ENCODE results near the gene FBXO34. TPM values are rescaled to one million over a fixed set of nuclear protein-coding genes. Genes with fewer than 3 reads are reported as not detected.

Gene FBXO34
- total and polyA plus RNA-seq, 10 of the 15 experiments (the other 5 are each of a cell fraction or from before 2014, with no cell fraction given): 5.6 to 22.8 (median 17.6) TPM

- TF ChIP-seq USF2 (IDR thresholded peaks at IDR 0.05; ENCODE audit: borderline replicate concordance, low read depth, low read length): no peak
- no peak for TF ChIP-seq MYC (IDR thresholded peaks at IDR 0.05; ENCODE audit: insufficient read depth, insufficient read length, insufficient replicate concordance, low read length, severe bottlenecking)
- no peak for TF ChIP-seq TCF7 (IDR thresholded peaks at IDR 0.05; ENCODE audit: borderline replicate concordance)
- TF ChIP-seq HDGF (IDR thresholded peaks at IDR 0.05): no peak
- no peak for TF ChIP-seq ELK1 (IDR thresholded peaks at IDR 0.05; ENCODE audit: low read depth, low read length)
- TF ChIP-seq RUNX3 (IDR thresholded peaks at IDR 0.05; ENCODE audit: low read length): no peak
- no peak for TF ChIP-seq ZNF207 (IDR thresholded peaks at IDR 0.05; ENCODE audit: borderline replicate concordance)
These were observed 37.6 kb upstream of the FBXO34 start (continued) for GRCh38 chr14:55233591-55233990.

- FAIRE-seq: no peak
- Histone ChIP-seq H3K79me2 (ENCODE audit: control insufficient read depth, insufficient read depth, low read length) (no peaks in the 10 kb centered on the region), H4K20me1 (ENCODE audit: control insufficient read depth, insufficient read depth) (no peaks in the 10 kb centered on the region), H3K27ac (ENCODE audit: control insufficient read depth, insufficient read depth) (no peak overlapping the region), H3K9ac (ENCODE audit: control insufficient read depth, insufficient read depth, low read length) (no peak overlapping the region), H3K36me3 (ENCODE audit: control insufficient read depth in 2 of 2, insufficient read depth in 2 of 2, low read length in 1 of 2) (no peaks in the 10 kb centered on the region), H3K4me3 (no peak overlapping the region), H3K27me3 (replicated peaks in 1 of 2; ENCODE audit: control insufficient read depth in 2 of 2, insufficient read depth in 2 of 2, low read length in 1 of 2) (peaks cover 0 to 2% of the 10 kb centered on the region in 2 experiments; a peak in 1 of 4 replicates), H2AFZ (ENCODE audit: control insufficient read depth, low read depth, low read length) (no peak overlapping the region), H3K9me3 (replicated peaks; ENCODE audit: control insufficient read depth, insufficient read depth, low read length) (no peaks in the 10 kb centered on the region), H3K4me1 (ENCODE audit: control insufficient read depth, insufficient read depth, low read length) (no peaks in the 10 kb centered on the region), H3K4me2 (ENCODE audit: control insufficient read depth, insufficient read depth) (no peak overlapping the region)
- ChIA-PET SMC1A (ENCODE audit: uncharacterized antibody, unreplicated experiment) (interaction anchor here (0.6 to 0.7 kb wide), 2 partner anchors 20 to 185 kb away, joined by 3 to 4 read pairs; no protein-coding TSS in a partner anchor), RAD21 (ENCODE audit: unreplicated experiment) (no interaction called here), CTCF (interaction anchor here (0.7 kb wide), 1 partner anchor 104 kb away, joined by 3 read pairs; no protein-coding TSS in a partner anchor), POLR2A (no interaction called here)
- BruUV-seq (replicated peaks): no TSS peak
- 39% methylated on average over 12 of the region's 12 CpGs for WGBS (ENCODE audit: insufficient coverage, insufficient replicate concordance, low lambda C conversion rate, missing lambda C conversion rate)
- intact Hi-C loops (cut with micrococcal nuclease; ENCODE audit: unreplicated experiment): no loop called here
- in situ Hi-C loops (cut with MboI): no loop called here
- DNase-seq (ENCODE audit: low read depth, low spot score): no peak
- ATAC-seq: no peak
- TF ChIP-seq ZBTB40 (IDR thresholded peaks at IDR 0.05; ENCODE audit: borderline replicate concordance) (no peak), MXI1 (IDR thresholded peaks at IDR 0.05; ENCODE audit: low read depth, low read length) (no peak), RAD51 (IDR thresholded peaks at IDR 0.05) (no peak), ELK1 (IDR thresholded peaks at IDR 0.05; ENCODE audit: low read depth, low read length) (no peak), EGR1 (IDR thresholded peaks at IDR 0.05; ENCODE audit: borderline replicate concordance in 1 of 2, low read depth in 2 of 2, low read length in 2 of 2) (no peak), LARP7 (IDR thresholded peaks at IDR 0.05) (no peak), SIN3A (IDR thresholded peaks at IDR 0.05; ENCODE audit: low read depth, low read length) (no peak), YY1 (IDR thresholded peaks at IDR 0.05; ENCODE audit: low read depth, low read length) (no peak)
These were observed 33.1 kb upstream of the FBXO34 start for GRCh38 chr14:55238019-55238680.

Data from GM12878 (cell line).